Glutamatergic neuron (in vitro differentiated cells): ENCODE results near the gene AANAT. TPM values are rescaled to one million over a fixed set of nuclear protein-coding genes. Genes with fewer than 3 reads are reported as not detected.

ENCODE experiments used
- DNase-seq: peaks from one replicate; pipeline ENCODE4 v3.0.0; 2022
- H3K27ac Mint-ChIP-seq: one replicate; pipeline ENCODE4 v1.8.0; 2020; ENCODE audit warnings: mild to moderate bottlenecking, mixed read lengths, inconsistent platforms; ENCODE audit not compliant: unreplicated experiment
- H3K27me3 Mint-ChIP-seq: one replicate; pipeline ENCODE4 v1.8.0; 2020; ENCODE audit warnings: mild to moderate bottlenecking, moderate library complexity, mixed read lengths, inconsistent platforms; ENCODE audit not compliant: unreplicated experiment
- H3K36me3 Mint-ChIP-seq: one replicate; pipeline ENCODE4 v1.8.0; 2020; ENCODE audit warnings: mild to moderate bottlenecking, mixed read lengths, inconsistent platforms; ENCODE audit not compliant: unreplicated experiment
- H3K4me1 Mint-ChIP-seq: one replicate; pipeline ENCODE4 v1.8.0; 2020; ENCODE audit warnings: mild to moderate bottlenecking, low read depth, mixed read lengths, inconsistent platforms; ENCODE audit not compliant: unreplicated experiment
- H3K4me3 Mint-ChIP-seq: one replicate; pipeline ENCODE4 v1.8.0; 2020; ENCODE audit warnings: mild to moderate bottlenecking, mixed read lengths, inconsistent platforms; ENCODE audit not compliant: unreplicated experiment
- H3K9me3 Mint-ChIP-seq: one replicate; pipeline ENCODE4 v1.8.0; 2020; ENCODE audit warnings: mild to moderate bottlenecking, moderate library complexity, mixed read lengths, inconsistent platforms; ENCODE audit not compliant: unreplicated experiment
- CTCF ChIP-seq: fragments of 200-600 bp; sonication (generic); IDR thresholded peaks from one replicate; pipeline ENCODE4 v1.5.0; 2021; ENCODE audit not compliant: partially characterized antibody, unreplicated experiment
- total RNA-seq: library from RNA; stranded (reverse); fragmentation: NEBNext Ultra II Directional; extraction: Animal tissue kit (Norgen Biotek cat#: 25700); gene quantifications from one replicate; pipeline ENCODE4 v1.2.1, GENCODE V29; 2021; ENCODE audit not compliant: unreplicated experiment

Gene AANAT
- total RNA-seq, 1 donor from 2014 or later, result 0.39 TPM

- Mint-ChIP-seq H3K9me3 (peaks cover 2% of the 10 kb centered on the region), H3K4me3 (no peak overlapping the region), H3K27me3 (peaks cover 14% of the 10 kb centered on the region)
Measured at GRCh38 chr17:76441686-76442340, 25.6 kb upstream of the AANAT start.

DNA sequence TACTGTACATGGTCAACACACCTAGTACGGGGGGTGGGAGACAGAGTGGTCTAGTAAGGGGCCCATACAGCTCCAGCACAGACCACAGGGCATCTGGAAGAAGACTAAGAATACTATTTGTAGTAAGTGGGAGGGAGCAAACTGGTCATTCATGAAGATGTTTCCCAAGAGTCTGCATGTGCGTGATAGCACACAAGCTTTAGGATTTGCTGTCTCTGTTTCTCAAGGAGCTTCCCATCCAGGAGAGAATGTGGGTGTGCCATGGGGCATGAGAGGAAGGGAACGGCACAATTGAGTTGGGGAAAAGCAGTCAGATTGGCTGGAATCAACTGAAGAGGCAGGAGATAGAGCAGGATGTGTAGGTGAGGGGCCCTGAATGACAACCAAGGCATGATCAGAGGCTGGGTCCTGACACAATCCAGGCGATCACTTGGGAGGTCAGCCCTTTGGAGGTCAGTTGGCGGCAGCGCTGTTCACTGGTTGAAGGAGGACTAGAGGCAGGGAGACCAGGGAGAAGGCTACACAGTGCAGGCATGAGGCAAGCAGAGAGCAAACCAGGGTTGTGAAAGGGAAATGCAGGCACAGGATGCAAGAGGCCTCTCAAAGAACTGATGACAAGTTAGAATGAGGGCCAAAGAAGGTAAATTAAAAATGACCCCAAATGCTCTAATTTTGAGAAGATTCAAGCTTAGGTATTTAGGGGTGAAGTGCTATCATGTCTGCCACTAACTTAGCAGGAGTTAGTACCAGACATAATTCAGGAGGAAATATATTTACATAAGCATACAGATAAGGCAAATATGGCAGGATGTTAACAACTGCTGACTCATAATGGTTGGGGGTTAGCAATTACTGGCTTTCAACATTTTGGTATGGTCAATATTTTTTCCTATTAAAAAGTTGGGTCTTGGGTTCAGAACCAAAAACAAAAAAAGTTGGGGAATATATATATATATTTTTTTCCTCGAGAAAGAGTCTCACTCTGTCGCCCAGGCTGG lies 24.8 kb upstream of the AANAT start:
- H3K4me3 Mint-ChIP-seq, result no peak overlapping the region
- peak overlapping the region; percentile 80 for H3K27ac Mint-ChIP-seq
- DNase-seq, result no peak
- peaks cover 65% of the 10 kb centered on the region for H3K4me1 Mint-ChIP-seq
- H3K36me3 Mint-ChIP-seq, result peaks cover 6% of the 10 kb centered on the region
- H3K9me3 Mint-ChIP-seq, result peaks cover 2% of the 10 kb centered on the region
- no peak for TF ChIP-seq CTCF
- H3K27me3 Mint-ChIP-seq, result peaks cover 14% of the 10 kb centered on the region

More at GRCh38 chr17:76441686-76442340, 25.6 kb upstream of the AANAT start:
- peak; percentile 43 for DNase-seq
- H3K27ac Mint-ChIP-seq, result no peak overlapping the region
- TF ChIP-seq CTCF, result no peak
- H3K4me1 Mint-ChIP-seq, result peaks cover 58% of the 10 kb centered on the region
- H3K36me3 Mint-ChIP-seq, result peaks cover 6% of the 10 kb centered on the region

- Mint-ChIP-seq H3K9me3 (peaks cover 7% of the 10 kb centered on the region), H3K4me3 (peak overlapping the region; percentile 78), H3K27me3 (peaks cover 15% of the 10 kb centered on the region), H3K4me1 (peaks cover 69% of the 10 kb centered on the region), H3K27ac (peak overlapping the region; percentile 86), H3K36me3 (peaks cover 6% of the 10 kb centered on the region)
- TF ChIP-seq CTCF, result no peak
- DNase-seq, result peak; percentile 67
Measured at GRCh38 chr17:76444518-76445311, 22.7 kb upstream of the AANAT start.

- TF ChIP-seq CTCF, result no peak
- Mint-ChIP-seq H3K36me3 (peaks cover 6% of the 10 kb centered on the region), H3K9me3 (peaks cover 7% of the 10 kb centered on the region), H3K27me3 (peaks cover 15% of the 10 kb centered on the region), H3K4me1 (peaks cover 77% of the 10 kb centered on the region), H3K4me3 (peak overlapping the region; percentile 78), H3K27ac (peak overlapping the region; percentile 86)
- no peak for DNase-seq
Measured at GRCh38 chr17:76445697-76446448, 21.5 kb upstream of the AANAT start.
